HS-27A (cell line): ENCODE measurements around the gene SNX8.
"Not testable (repeated sequence)": the region's sequence is repeated elsewhere in the genome, so short reads cannot be mapped to it uniquely, and the experiment has no call there.

ENCODE experiments used
- DNase-seq: peaks from one replicate; pipeline ENCODE4 v3.0.0-alpha.2; 2012; ENCODE audit warnings: low read depth, missing footprints

The SNX8 gene

DNA sequence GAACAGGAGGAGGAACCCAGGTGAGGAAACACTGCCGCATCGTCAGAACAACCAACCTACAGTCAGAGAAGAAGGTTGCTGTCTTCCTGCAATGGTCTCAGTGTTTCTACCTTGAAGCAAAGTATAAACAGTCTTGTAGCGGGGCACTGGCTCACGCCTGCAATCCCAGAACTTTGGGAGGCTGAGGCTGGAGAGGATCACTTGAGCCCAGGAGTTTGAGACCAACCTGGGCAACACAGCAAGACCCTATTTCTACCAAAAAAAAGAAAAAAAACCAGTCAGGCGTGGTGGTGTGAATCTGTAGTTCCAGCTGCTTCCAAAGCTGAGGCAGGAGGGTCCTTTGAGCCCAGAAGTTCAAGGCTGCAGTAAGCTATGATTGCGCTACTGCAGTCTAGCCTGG, 23.4 kb downstream of the SNX8 start:
- DNase-seq: no peak

DNA sequence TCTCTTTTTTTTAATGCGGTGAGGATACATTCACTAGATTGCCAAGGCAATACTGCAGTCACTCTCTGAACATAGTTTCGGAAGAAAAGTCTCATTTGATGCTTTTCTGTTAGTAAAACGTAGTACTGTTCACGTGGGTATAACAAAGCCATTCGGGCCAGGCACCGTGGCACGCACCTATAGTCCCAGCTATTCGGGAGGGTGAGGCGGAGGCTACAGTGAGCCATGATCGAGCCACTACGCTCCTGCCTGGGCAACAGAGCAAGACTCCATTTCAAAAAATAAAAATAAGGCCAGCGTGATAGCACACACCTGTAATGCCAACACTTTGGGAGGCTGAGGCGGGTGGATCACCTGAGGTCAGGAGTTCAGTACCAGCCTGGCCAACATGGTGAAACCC, 24.6 kb downstream of the SNX8 start:
- DNase-seq: no peak

DNA sequence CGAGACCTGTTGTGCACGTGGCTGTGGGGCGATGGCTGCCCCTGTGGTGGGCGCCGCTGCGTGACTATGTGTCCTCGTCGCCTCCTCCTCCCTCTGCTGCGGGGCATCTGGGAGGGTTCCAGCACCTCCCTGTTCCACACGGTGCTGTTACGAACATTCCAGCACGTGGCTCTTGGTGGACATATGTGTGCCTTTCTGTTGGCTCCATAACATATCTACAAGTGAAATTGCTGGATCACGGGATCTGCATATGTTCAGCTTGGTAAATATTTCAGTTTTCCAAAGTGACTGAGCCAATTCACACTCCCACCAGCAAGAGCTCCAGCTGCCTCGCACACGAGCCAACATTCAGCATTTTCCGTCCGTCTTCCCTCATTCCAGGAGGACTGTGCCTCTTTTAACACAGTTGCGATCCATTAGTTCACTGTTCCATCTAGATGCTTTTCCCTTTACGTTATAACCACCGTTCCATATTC, 25.1 kb downstream of the SNX8 start:
- DNase-seq: no peak

DNA sequence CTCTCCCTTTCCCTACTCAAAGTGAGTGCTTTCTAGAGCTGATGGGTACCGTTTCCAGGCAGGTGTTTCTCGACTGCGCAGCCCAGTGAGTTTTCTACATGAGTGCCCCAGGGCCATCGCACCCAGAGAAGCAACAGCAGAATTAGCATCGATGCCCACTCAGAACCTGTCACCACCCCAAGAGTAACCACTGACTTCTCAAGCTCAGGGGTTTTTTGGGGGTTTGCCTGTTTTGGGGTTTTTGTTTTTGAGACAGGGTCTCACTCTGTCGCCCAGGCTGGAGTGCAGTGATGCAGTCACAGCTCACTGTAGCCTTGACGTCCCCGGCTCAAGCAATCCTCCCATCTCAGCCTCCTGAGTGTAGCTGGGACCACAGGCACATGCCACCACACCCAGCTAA, 25.7 kb downstream of the SNX8 start:
- DNase-seq: no peak

DNA sequence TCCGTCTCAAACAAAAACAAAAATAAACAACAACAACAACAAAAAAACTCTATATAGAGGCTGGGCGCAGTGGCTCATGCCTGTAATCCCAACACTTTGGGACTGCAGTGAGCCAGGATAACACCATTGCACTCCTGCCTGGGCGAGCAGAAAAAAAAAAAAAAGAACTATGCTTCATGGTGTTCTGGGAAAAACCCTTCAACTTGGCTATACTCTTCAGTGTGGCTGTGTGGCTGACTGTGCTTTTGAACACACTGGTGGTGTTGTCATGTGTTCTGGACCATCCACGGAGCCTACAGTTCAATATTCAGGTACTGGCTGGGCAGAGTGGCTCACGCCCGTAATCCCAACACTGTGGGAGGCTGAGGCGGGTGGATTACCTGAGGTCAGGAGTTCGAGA, 26.5 kb downstream of the SNX8 start:
- no peak for DNase-seq

DNA sequence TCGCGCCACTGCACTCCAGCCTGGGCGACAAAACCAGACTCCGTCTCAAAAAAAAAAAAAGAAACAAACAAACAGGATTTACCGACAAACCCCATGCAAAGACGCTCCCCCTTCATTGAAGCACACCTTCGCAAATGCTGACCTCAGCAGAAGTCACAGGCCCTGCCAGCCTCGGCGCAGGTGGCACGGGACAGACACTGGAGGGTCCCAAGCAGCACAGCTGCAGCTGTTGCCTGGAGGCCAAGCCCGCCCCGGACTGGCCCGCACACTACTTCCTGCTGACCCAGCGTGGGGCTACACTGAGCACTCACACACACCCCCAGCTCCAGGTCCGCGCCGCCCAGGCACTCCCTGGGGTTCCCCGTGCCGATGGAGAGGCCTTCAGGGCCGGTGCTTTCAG, 31.2 kb downstream of the SNX8 start:
- DNase-seq: no peak

DNA sequence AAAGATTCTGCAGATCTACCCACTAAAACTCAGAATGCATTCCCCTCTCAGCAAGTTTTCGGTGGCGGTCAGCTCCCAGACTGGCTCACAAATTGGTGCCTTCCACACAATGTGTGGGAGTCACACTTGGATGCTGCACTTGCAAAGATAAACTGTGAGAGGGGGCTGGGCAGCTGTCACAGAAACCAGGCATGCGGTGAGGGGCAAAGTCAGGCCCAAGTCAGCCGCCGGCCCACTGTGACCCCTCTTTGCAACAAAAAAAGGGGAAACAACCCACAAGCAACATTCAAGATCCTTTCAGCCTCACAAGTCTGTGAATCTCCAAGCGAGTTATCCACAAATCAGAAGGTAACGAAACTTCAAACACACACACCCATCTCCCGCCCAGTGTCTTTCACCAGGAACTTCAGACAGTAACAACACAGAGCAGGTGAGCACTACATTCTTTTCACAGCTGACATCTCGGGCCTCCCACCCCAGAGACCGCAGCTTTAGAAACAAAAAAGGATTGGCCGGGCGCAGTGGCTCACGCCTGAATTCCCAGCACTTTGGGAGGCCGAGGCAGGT, 32.0 kb downstream of the SNX8 start:
- no peak for DNase-seq

DNA sequence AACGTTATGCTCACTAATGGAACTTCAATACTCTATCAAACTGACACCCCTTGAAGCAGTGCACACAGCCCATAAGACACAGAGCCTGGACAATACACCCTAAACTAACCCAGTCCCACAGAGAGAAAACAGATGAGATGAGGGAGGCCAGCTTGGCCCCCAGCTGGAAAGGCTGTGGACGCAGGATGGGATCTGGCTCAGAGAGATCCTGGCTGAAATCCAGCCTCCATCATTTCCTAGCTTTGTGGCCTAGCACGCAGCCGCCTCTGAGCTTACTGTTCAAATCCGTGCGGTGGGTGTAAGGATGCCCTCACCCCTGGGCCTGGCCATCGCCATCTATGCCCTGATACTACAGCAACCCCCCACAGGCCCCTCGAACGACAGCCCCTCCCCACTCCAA, 32.7 kb downstream of the SNX8 start:
- DNase-seq: no peak

DNA sequence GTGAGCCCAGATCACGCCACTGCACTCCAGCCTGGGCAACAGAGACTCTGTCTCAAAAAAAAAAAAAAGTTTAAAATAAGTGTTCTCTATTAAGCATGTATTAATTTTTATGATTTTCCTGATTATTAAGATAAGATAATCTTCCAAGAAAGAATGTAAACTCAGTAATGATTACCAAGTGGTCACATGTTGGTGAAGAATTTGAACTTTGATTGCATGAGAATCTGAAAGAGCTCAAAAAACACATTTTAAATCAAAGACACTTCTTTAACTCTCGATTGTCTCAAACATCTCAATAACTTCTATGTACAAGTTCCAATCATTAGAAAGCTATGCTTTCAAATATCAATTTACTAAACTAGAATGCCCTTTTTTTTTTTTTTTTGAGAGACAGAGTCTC, 33.8 kb downstream of the SNX8 start:
- DNase-seq: no peak

DNA sequence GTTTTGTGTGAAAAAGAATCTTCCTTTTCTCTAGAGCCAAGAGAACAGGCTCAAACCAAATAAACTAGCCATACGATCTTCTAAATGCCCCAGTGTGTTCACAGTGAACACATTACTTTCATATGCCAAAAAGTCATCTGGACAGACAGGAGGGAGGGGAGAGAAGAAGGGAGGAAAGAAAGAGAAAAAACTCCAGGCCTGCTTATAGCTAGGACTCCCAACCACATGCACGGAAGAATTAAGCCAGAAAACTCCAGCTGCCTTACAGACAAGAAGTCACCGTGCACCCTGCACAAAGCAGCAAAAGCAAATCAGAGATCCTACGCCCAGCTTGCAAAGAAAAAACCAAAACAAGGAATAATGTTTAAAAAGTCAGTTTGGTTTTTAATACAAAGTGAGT, 34.3 kb downstream of the SNX8 start:
- DNase-seq: no peak

DNA sequence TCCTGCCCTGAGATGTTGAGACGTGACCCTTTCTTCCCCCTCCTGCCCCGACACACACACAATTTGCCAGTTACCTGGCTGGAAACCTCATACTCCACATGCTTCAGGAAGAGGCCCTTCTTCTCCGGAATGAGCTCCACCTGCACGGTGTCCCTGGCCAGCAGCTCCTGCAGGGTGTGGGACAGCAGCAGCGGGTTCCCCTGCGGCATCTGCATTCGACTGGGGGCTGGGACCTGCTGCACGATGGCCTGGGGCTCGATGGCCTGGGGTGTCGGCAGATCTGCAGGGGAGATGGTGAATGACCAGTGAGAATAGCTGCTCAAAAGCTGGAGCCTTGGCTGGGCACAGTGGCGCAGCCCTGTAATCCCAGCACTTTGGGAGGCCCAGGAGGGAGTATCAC, 36.2 kb downstream of the SNX8 start:
- DNase-seq: no peak

DNA sequence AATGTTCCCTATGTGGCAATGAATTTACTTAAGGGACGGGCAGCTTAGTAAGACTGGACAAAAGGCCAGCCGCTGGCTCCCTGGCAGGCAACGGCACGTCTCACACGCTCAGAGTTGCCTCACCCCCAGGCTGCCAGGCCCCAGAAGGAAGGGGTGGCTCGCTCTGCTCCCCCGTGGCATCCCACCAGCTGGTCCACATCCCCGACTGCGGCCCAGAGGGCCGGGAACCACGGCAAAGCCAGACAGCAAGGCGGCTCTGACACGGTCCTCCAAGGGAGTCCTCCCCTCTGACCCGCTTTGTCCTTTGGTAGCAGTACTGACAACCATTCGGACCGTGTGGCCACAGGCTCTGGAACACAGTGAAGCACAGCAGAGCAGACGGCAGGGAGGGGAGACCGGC, 38.1 kb downstream of the SNX8 start:
- no peak for DNase-seq

DNA sequence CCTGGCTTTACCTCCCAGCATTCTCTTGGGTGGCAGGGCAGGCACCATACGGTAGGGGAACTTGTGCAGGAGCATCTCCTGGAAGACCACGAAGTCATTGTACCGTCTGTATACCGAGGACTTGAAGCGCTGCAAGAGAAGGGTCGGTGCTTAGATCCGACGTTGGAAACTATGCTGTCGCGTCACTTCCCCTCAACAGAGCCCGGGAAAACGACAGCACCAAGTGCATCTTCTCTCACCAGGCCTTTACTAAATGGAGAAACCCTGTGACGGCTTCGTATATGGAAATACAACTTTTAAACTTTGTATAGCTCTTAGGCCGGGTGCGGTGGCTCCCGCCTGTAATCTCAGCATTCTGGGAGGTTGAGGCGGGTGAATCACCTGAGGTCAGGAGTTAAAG, 39.1 kb downstream of the SNX8 start:
- no peak for DNase-seq

DNA sequence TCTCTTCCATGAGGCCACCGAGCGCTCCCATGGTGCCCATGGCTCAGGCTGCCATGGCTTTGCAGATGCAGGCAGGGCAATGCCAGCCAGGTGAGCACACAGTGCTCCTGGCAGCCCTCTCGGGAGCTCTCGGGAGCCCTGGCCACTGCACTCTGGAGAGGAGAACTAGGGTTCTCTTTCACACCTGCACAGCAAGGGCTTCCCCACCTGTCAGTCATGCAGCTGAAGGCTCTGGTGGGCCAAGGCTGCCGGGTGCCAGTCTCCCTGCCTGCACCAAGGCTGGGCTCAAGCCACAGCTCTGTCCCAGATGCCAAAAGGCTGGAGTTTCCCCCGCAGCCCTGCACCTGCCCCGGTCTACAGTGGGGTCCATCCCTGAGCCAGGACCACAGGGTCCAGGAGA, 39.6 kb downstream of the SNX8 start:
- DNase-seq: no peak

DNA sequence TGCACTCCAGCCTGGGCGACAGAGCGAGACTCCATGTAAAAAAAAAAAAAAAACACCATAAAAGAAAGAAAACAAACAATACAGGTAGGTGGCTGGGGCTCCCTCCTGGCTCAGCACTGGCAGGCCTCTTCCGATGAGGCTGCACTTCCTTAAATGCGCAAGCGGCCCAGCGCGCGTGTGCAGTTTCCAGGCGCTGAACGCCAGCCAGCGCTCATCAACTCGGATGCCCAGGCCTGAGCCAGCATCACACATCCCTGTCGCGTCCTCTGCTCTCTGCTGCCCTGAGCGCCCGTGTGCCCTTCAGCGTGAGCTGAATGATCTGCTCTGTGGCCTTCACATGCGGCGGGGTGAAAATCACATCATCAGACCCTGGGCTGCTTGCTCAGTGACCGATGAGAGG, 40.4 kb downstream of the SNX8 start:
- no peak for DNase-seq

DNA sequence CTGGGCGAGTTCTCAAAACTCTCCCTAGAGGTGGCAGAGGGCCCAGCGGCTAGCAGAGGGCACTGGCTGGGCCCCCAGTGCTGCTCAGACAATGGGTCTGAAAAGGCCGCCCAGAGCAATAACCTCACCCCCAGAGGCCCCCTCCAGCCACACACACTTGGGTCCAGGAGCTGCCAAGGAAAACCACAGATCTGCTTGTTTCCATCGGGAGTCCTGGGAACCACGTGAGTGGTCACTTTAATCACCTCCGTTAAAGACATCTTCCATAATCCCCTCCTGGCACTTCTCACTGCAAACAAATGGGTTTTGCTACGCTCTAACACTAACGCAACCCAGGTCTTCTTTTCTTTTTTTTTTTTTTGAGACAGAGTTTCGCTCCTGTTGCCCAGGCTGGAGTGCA, 42.2 kb downstream of the SNX8 start:
- DNase-seq: no peak

DNA sequence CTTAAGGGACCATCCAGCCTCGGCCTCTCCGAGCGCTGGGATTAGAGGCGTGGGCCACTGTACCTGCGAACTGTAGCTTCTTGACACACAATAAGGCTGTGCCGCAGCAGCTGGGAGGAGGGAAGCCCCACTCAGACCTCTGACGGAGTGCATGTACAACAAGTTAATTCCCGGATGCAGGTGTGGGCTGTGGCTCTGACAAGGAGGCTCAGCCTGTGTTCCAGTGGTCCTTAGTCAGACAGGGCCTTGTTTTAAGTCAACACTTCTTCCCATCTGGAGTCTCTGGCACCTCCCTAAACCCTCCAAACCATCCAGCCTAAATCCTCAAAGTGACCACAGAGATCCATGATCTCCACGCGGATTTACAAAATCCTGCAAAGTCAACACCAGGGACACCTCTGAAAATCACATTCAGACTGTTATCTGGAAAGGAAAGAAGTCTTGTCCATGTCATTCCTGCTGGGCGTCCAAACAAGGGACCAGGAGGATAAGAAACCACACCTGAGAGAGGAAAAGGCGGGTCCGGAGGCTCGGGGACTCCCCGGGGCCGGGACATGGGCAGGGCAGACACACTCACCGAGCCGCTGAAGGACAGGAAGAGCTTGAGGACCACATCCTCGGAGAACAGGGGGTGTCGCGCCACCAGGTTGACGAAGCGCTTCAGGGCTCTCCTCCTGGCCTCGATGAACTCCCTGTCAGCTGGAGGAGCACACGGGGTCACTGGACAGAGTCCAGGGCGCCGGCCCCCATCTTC, 42.8 kb downstream of the SNX8 start:
- DNase-seq: no peak

DNA sequence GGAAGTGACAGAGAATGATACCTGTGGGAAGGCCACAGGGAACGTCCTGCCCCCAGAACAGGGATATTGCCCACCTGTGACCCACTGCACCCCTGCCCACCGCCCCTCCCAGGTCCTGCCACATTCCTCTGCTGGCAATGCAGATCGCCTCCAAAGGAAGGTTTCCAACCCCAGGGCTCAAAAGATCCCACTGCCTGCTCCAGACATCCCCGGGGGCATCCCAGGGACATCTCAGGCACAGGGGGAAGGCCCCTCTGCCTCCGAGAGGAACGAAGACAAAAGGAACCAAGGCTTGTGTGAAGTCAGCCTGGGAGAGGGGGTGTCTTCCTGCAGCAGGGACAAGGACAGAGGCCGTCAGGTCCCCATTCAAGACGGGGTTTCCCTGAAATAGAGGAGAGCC, 43.7 kb downstream of the SNX8 start:
- DNase-seq: no peak

DNA sequence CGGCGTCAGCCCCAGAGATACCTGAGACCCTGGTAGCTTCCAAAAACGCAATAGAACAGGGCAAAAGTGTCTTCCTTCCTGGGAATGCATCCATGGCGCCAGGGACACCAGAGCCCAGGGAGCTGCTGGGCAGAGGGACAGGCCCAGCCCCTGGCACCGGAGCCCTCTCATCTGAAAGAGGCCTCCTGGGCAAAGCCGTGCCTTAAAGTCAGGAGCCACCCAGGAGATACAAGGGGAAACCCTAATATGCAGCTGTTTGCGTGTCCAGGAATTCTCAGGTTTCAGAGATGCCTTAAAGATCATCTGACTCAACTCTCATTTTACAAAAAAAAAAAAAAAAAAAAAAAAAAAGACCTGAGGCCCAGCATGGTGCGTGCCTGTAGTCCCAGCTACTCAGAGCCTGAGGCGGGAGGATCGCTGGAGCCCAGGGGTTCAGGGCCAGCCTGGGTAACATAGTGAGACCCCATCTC, 44.2 kb downstream of the SNX8 start:
- DNase-seq: no peak

DNA sequence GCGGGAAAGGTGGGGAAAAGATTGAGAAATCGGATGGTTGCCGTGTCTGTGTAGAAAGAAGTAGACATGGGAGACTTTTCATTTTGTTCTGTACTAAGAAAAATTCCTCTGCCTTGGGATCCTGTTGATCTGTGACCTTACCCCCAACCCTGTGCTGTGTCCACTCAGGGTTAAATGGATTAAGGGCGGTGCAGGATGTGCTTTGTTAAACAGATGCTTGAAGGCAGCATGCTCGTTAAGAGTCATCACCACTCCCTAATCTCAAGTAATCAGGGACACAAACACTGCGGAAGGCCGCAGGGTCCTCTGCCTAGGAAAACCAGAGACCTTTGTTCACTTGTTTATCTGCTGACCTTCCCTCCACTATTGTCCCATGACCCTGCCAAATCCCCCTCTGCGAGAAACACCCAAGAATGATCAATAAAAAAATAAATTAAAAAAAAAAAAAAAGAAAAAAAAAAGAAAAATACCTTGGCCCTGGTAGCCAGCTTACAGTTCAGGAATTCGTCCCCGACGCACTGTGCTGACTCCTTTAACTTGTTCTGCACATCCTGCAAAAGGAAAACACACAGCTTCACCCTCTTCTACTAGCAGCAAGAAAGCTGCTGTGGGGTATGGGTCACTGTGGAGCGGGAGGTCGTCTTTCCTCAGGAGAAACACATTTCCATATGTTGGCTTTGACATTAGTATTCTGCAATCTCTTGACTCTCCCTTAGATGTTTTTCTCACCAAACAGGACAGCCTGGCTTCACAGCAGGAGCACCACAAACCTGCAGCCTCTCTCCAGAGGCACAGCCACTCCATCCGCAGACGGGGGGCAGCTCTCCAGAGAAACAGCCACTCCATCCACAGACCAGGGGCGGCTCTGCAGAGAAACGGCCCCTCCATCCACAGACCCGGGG, 44.9 kb downstream of the SNX8 start:
- not testable (repeated sequence) for DNase-seq

DNA sequence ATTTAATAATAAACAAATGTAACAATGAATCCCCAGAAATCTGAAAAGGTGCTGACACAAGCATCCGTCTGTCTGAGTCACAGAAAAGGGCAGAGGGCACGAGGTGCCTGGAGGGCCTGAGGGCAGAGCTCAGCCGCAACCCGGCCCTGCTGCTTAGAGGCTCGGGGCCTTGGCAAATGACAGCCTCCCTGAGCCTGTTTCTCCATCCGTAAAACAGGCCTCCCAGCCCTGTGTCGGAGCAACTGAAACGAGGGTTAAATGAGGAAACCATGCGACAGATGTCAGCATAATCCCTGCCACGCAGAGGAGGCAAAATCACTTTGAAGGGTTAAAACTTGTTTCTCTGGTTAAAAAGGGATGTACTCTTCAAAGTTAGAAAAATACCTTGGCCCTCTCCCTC, 47.3 kb downstream of the SNX8 start:
- no peak for DNase-seq

DNA sequence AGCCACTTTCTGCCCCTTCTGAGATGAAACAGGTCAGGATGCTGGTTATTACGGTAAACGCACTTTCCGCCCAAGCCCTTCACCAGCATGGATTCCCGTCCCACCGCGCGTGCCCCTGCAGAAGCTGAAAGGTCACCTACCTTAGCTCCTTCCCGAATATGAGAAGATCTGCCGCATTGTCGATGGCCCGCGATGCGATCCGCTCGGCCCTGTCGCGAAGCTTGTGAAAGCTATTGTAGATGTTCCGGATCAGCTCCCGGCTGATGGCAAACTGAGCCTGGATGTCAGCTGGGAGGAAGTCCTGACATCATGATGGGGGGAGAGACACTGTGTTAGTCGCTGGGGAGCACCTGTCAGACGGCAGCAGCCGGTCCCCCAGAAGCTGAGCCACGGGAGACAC, 50.1 kb downstream of the SNX8 start:
- no peak for DNase-seq

DNA sequence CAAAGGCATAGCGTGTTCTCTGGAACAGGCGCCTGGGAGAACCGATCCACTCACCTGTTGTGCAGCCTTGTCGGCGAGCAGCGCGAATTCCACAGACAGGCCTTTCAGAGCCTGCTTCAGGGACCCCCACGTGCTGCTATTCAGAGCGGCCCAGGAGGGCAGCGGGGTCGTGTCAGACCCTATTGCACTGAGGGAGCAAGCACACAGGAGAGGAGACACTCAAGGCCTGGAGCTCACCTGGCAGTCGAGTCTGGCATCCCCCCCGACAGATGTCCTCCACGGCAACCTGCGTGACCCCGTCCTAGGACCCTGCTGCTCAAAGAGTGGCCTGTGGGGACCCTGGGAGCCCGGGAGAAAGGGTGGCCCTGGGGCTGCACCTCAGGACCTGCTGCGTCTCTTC, 51.1 kb downstream of the SNX8 start:
- no peak for DNase-seq
